ENCODE data around the gene PPFIBP2.

The PPFIBP2 gene

DNA sequence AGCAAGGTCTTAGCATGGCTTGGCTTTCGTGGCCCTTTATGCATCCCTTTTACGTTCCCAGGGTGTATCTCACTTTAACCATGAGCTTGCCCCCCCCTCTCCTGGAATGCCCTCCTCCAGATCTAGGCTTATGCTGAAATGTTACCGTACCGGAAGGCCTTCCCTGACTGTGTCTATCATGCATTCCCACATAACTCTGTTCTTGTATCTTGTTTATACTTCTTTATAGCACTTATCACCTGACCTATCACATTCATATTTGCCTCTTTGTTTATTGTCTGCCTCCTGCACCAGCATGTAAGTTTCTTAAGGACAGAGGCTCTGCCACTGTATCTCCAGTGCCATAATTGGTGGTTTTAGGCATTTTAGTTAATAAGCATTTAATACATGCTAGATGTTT is 38.9 kb downstream of the PPFIBP2 start:
- DNase-seq (ENCODE audit: low read depth), result no peak

DNA sequence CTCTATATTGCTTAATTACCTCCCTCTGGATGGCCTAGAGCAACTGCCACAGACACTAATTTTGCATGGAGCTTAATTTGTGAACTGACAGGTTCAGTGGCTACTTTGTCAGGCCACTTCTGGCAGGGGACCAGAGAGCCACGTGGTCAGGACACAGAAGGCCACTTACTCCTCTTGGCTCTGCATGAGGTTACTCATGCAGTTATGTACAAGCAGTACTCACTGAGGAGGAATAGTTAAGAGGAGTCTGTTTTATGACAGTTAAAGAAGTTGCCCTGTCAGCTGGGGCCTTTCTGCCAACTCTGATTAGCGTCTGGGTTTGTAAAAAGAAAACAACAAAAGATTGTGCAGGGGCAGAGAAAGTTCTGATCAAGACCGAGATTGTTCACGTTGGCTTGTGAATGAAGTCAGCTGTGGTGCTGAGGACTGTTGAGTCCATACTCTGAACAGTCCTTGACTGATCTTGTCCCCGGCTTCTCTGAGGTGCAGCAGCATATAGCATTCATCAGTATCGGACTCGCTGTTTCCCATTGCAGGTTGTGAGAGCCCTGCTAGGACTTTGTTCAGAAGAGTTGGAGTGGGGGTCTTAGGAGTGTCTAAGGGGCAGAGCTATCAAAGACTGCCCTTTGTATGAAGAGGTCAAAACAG is 41.4 kb downstream of the PPFIBP2 start:
- no peak for DNase-seq (ENCODE audit: low read depth)

DNA sequence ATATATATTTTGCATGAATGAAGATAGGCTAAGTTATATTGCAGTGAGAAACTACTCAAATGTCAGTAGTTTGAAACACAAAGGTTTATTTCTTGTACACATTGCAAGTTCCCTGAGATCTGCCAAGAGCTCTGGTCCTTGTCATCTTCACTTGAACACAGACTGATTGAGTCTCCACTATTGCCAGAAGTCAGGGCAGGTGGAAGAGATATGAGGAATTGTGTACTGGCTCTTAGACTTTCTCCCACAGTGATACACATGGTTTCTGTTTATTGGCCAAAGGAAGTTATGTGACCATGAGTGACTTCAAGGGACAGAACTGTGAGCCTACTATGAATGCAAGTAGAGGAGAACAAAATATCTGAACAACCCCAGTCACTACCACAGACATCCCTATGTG is 44.2 kb downstream of the PPFIBP2 start:
- DNase-seq (ENCODE audit: low read depth), result no peak

DNA sequence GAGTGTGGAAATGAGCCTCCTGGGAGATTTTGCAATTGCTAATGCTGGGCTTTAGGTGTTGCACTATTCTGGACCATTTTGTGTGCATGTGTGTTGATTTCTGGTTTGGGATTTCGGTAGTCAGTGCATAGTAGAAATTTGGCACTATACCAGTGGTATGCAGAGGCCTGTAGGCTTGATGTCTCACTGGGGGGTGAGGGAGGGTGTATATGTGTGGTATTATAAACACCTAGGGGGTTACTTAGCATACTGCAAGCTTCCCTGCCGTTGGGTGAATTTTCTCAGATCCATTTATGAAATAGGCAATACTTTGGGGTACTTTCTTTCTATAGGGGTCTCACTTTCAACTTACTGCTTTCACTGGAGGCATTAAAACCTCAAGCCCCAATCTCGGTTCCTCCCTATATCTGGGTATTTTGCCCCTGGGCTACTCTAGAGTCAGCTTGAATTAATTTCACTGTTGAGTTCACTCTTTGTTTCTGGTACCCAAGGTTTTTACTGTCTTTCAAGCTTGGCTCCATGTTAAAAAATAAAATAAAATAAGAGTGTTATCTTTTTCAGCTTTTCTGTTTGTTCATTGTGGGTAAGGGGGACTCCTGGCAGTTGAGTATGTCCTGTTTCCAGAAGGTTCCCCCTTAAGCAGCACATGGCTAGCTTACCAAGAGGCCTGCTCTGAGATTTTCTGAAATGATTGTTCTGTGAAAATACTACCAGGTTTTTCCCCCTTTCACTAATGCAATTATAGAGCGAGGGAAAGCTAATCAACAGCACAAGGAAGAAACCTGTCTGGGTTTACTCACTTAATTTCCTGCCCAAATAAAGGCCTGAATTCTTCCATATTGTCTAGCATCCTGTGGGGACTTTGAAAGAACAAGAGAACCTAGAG is 45.8 kb downstream of the PPFIBP2 start:
- no peak for DNase-seq (ENCODE audit: low read depth)

DNA sequence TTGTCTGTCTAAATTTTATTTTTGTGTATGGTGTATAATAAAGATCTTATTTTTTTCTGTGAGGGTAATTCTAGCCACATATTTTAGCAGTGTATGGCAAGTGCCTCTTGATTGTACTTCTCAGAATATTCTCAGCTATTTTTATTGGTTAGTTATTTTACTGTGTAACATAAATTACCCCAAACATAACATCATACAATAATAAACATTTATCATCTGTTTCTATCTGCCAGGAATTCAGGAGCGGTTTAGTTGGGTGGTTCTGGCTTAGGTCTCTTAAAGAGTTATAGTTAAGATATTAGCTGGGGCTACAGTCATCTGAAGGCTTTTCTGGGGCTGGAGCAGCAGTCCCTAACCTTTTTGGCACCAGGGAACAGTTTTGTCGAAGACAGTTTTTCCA is 47.8 kb downstream of the PPFIBP2 start:
- no peak for DNase-seq (ENCODE audit: low read depth)

DNA sequence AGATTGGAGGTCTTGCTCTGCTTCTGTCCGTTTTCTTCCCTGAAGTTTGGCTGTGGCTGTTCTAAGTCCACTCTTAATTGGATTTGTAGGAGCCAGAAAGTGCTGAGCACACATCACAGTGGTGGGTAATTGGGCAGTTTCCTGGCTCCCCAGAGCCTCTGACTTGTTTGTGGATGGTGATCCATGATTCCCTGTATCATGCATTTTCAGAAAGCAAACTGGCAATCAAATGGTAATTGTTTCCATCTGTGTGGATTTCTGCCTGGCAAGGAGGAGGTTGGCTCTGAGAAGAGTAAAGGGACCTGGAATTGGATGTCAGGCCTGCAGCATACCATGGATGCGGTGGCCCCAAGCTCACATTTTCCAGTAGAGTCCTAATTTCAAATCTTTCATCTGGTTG is 49.5 kb downstream of the PPFIBP2 start:
- no peak for DNase-seq (ENCODE audit: low read depth)

DNA sequence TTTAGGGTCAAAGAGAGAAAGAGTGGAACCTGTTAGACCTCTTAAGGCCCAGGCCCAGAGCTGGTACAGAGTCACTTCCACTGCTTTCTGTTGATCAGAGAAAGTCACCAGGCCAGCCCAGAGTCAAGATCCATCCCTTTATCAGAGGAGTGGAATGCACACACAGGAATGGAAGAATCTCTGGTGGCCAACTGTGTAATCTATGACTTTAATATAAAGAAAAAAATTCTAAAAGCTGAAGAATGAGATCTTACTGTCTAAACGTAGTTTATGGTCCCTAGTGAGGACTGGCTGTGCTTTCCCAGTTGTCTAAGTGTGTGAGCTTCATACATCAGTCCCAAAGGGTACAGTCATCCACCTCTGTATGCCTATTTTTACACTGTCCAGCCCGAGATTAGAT is 51.0 kb downstream of the PPFIBP2 start:
- no peak for DNase-seq (ENCODE audit: low read depth)

DNA sequence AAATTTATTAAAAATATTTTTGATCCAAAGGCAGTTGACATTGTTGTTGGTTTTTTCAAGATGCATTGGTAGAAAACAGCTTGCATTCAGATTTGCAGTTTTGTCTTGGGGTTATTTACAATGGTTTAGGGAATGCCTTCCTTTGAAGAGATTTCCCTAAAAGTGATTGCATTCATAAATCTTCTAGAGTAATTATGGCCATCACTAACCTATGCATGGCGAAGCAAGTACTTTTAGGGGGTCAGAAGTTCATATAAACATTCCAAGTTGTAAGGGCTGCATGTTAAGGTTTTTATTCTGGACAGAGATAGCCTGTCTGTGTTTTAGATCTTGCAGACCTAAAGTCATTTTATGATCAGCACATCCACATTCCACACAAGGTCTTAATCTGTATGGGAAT is 53.5 kb downstream of the PPFIBP2 start:
- DNase-seq (ENCODE audit: low read depth), result no peak

DNA sequence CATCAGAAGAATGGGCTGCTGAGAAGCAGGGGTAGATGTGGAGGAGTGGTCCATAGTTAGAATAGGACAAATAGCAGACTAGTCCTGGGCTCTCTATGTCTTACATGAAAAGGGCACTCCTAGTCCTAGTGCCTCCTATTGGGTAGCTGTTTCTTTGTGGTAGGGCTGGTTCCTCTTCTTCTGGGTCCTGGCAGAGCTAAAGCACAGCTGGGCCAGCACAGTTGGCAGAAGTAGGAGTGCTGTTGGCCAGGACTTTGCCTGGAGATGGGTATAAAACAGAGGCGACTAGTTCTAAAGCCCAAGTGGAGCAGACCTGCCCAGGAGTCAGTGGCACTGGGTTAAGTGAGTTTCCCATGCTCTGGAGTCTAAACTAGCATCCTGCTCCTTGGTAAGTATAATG is 55.2 kb downstream of the PPFIBP2 start:
- DNase-seq (ENCODE audit: low read depth), result no peak

DNA sequence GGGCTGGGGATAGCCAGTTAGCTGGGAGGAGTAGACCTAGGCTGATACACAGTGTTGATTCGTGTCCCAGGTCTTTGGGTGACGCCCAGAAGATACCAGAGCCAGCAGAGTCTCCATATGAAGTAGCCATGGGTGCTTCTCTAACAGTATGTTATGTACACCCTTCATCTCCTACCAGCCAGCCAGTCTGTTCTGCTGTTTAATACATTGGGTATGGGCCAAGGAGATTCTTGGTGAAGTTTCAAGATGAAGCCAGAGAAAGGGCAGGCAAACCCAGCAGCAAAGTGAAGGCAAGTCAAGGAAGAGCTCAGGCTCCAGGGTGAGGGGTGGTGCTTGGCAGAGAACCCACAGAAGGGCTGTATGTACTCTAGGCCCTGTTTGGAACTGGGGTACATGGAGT is 56.4 kb downstream of the PPFIBP2 start:
- no peak for DNase-seq (ENCODE audit: low read depth)

DNA sequence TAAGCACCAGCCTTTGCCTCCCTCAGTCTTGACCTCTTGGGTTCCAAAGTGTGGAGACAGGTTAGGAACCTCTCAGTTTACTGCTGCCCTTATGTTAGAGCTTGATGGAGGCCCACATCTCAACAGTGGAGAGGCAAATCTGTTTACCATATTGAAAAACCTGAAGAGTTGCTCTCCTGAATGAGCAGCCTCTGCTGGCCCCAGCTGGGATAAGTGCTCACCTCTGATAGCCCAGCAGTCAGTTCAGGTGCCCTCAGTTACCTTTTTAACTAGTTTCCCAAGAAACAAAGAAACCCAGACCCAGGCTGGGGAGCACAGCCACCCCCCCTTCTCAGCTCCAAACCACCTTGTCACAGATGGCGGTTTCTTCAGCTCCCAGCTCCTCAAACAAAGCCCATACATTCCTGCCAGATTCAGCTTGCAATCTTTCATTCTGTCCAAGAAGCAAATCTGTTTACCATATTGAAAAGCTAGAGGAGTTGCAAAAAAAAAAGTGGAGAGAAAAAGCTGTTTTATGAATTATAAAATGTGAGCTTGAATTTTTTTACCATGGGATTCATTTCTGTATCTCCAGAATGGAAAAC is 57.2 kb downstream of the PPFIBP2 start:
- no peak for DNase-seq (ENCODE audit: low read depth)

DNA sequence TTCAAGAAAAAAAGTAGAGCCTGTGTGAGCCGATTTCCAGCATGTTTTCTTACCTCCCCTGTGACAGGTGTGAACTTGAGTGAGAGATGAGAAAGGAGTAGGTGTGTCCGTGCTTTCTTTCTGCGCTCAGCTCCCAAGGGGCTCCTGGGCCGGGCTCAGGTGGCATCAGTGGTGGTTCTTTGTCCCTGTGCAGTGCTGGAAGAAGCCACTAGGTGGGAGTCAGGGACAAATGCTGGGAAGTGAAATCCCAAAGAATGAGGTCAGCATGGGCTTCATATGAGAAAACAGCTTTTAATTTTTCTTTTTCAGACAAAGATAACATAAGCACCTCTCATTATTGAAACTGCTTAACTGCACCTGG is 57.8 kb downstream of the PPFIBP2 start:
- no peak for DNase-seq (ENCODE audit: low read depth)

DNA sequence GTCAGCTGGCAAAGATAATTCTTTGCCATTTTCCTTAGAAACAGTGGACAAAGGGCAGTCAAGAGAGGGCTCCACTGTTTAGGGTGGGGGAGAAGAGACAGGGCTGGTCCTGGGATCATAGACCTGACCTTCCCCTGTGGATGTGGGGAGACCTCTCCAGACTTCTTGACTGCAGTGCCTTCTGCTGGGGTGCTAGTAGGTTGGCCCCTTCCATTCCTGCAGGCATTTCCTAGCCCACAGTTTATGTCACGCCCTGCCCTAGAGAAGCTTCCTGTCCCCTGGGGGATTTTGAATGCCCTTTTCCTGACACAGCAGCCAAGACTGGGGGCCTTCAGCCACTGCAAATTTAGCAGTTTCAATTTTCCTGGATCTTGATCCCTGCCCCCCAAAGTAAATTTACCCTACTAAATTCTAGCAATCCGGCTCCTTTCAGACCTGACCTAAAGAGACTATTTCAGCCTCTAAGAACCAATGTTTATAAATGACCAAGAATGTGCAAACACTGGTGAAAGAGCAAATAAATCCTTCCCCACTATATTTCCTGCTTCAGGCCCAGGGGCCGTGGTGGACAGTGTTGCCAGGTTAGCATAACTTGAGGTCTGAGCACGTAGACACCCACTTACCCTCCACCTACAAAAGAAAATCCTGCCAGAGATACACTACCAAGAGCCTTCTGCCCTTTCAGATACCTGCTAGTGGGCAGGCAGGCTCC is 58.4 kb downstream of the PPFIBP2 start:
- no peak for DNase-seq (ENCODE audit: low read depth)

DNA sequence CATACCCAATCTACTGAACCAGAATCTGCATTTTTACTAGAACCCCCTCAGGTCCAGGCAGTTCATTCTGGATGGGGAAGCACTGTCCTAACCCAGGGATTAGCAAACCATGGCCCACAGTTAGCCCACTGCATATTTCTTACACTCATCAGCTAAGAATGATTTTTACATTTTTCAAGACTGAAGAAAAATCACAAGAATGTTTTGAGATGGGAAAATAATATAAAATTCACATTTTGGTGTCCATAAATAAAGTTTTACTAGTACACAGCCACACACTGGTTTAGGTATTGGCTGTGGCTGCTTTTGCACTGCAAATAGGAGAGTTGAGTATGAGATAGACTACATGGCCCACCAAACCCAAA is 59.4 kb downstream of the PPFIBP2 start:
- DNase-seq (ENCODE audit: low read depth), result no peak

DNA sequence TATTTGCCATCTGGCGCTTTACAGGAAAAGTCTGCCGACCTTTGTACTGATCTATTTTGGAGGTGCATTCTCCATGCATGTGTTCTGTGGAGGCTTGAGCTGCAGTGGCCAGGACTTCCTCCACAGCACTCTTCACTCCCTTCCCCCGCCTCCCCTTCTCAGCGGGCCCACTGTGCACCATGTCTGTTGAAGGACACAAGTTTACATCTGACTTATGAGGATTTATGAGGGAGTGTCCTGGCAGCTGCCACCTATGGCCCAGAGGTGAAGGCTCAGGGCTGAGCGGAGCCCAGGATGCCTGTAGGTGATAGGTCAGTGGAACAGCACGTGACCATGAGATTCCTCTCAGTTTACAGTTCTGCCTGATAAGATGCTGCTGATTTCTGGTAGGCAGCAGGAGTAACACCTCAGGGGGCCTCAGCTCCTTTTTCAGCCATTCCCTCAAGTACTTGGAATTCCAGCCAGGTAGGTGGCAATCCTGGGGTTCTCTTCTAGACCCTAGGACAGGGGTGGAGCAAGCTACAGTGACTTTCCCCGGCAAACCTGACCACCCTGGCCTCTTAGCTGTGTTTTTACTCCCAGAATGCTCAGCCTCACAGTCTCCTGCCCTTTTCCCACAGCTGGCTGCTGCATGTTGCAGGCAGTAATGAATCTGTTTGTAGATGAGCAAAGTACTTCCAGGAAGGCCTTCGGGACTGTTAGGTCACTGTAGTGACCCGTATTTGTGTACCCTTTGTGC is 59.9 kb downstream of the PPFIBP2 start:
- DNase-seq (ENCODE audit: low read depth), result no peak

DNA sequence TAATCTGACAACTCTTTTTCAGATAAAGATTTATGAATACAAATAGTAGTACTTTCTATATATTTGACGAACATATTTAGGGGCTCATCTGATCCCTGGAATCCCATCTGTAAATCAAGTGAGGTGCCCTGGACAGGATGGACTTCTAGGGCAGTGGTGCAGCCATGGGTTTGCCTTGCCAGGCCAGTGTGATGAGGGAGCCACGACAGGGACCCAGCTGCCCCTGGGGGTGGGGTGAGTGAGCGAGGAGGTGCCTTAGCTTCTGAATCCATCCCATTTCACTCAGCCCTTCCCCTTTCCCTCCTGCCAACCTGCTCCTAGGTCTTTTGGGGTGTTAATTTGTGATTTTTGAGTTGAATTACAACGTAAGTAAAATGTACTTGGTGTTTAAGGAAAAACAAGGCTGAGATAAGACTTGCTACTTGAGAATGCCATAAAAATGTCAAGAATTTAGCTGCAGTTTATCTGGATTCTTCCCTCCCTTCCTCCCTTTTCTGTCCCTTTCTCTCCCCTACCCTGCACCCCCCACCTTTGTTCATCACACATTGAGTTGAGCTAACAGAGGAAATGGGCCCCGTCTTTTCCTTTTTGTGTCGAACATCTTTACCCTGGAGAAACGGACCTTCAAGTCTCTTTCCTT is 60.8 kb downstream of the PPFIBP2 start:
- DNase-seq (ENCODE audit: low read depth), result no peak

DNA sequence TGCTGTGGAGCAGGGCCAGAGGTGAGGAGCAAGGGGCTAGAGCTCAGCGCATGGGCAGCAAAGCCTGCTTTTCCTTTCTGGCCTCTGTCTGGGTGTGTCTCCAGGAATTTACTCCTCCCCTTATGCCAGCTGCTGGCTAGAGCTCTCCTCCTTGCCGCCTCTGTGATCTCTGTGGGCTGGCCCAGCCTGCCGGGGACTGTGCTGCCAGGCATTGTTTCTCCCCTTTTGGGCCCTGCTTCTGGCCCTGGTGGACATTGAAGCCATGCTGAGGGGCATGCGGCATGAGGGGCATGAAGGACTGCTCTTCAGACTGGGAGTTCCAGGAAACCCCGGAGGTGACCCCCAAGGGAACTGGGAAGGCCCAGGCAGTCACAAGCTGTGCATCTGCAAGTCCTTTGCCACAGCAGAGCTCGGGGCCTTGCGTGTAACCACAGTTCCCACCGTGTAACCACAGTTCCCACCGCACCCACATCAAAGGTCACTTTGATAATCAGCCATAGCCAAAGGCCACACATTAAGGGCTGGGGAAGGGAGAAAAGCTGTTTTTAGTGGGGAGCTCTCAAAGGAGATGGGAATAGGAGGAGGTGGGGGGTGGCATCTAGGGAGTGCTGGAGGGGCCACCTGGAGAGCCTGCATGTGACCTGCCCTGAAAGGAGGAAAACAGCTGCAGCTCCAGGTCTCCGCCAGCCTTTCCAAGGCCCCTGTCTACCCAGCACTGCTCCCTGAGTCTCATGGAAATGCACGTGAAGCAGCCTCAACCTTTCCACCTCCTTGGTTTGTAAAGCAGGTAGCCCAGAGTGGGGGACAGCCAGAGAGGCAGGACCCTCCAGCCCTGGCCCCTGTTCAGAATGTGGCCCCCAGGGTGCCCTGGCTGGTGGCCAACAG is 62.3 kb downstream of the PPFIBP2 start:
- DNase-seq (ENCODE audit: low read depth), result no peak

DNA sequence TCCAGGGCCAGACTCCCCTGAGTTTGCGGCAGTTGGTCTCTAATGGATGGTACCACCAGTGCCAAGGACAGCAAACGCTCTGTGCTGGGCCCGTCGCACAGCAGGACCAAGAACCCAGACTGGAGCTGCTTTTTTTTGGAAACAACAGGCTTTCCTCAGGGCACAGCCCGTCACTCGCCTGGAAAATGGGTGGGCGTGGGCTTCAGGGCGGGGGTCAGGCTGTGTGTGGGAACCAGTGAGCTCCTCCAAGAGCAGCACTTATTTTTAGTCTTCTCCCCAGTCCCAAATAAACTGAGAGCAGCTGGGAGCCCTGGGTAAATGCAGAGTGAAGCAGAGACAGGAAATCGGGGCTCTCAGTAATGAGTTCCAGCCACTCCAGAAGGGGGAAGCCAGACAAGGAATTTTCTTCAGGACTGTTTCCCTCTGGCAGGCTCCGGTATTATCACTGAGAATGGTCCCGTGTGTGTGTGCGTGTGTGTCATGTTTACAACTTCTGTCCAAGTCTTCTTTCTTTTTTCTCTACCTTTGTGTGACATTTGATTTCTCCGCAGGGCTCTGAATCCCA is 63.0 kb downstream of the PPFIBP2 start:
- DNase-seq (ENCODE audit: low read depth), result no peak

DNA sequence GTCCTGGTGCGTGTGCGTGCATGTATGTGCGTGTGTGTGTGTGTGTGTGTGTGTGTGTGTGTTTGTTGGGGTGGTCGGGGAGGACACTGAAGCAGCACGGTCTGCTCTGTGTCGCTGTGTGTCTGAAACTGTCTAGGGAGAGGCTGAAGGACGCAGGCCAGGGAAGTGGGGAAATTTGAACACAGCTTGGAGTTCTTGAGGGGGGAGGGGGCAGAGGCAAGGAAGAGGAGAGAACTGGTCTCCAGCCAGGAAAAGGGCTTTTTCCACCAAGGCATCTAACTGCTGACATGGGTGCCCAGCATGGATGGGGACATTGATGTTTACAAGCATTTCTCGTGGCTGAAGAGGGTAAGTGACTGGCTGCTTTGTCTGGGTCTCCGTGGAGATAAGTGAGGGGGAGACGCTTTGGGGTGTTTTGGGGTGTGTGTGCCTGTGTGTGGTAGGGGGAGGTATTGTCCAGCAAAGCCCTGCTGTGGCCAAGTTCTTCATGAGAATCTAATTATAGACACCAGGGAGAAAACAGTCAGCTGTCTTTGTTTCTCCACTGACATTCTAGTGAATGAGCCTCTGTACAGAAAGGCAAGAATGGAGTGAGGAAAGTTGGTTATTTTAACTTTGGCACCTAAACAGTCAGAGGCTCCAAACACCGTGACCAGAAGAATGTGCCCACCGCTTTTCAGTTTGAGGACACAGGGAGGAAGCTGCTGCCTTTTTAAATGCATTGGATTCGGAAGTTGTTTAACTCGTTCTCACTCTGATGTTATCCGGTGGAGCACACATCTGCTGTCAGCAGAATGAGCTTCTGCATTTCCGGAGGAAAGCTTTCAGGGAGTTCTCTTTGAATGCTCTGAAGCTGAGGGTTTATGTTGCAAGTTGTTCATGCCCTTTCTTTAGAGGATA is 63.7 kb downstream of the PPFIBP2 start:
- DNase-seq (ENCODE audit: low read depth), result no peak

All from non-pigmented ciliary epithelial cell (primary cell).